Endothelial cell of umbilical vein (primary cell): ENCODE results near the gene TCP11. TPM values are rescaled to one million over a fixed set of nuclear protein-coding genes. Genes with fewer than 3 reads are reported as not detected.

ENCODE experiments used
- BruUV-seq: library from RNA; stranded (reverse); fragments of 400-500 nt; replicated peaks from 2 replicates; lab custom pipeline; 2021; lab: Mats Ljungman, UMichigan
- CTCF ChIA-PET: fragments of 300-600, 350-600 bp; sonication (Branson Sonifier 250); formaldehyde crosslinking; loops from one replicate; lab custom pipeline; 2021; ENCODE audit warnings: antibody characterized with exemption, inconsistent platforms; lab: Charles Lee
- POLR2A ChIA-PET: fragments of 300-600, 350-600 bp; sonication (Branson Sonifier 250); formaldehyde crosslinking; loops from one replicate; lab custom pipeline; 2021; ENCODE audit warnings: antibody characterized with exemption, inconsistent platforms; lab: Charles Lee
- DNase-seq: peaks from one replicate; pipeline ENCODE4 v3.0.0-alpha.2; 2011; ENCODE audit warnings: low read depth, low spot score
- FAIRE-seq: peaks from 2 replicates; lab custom pipeline; 2011; peaks lifted over from hg19 to GRCh38; lab: Jason Lieb, UNC
- H2AFZ ChIP-seq: 2 replicates; pipeline ENCODE4 v1.6.0; 2012; ENCODE audit warnings: low read depth, low read length, control low read depth, inconsistent platforms
- H3K27ac ChIP-seq: 2 replicates; pipeline ENCODE4 v1.5.1; 2011; ENCODE audit warnings: low read depth, mild to moderate bottlenecking, control low read depth, low read length, moderate library complexity; ENCODE audit not compliant: insufficient read depth
- H3K27me3 ChIP-seq, 2 experiments: 2 replicates each; pipeline versions ENCODE4 v1.6.0 to v1.6.1; 2011; ENCODE audit warnings: low read length in 2 of 2, mixed read lengths in 1 of 2; ENCODE audit not compliant: control insufficient read depth in 2 of 2, insufficient read depth in 2 of 2
- H3K36me3 ChIP-seq, 2 experiments: 2 replicates in 1 of 2; 3 replicates in 1 of 2; pipeline ENCODE4 v1.5.1; 2011; ENCODE audit warnings: low read length in 2 of 2, mild to moderate bottlenecking in 1 of 2, moderate library complexity in 1 of 2; ENCODE audit not compliant: control insufficient read depth in 2 of 2, insufficient read depth in 2 of 2; ENCODE audit errors: extremely low read depth in 1 of 2
- H3K4me1 ChIP-seq: 3 replicates; pipeline ENCODE4 v1.5.1; 2011; ENCODE audit warnings: mild to moderate bottlenecking, low read length; ENCODE audit not compliant: control insufficient read depth, insufficient read depth; ENCODE audit errors: extremely low read depth
- H3K4me2 ChIP-seq: 2 replicates; pipeline ENCODE4 v1.6.1; 2011; ENCODE audit warnings: low read length, control low read depth, mixed read lengths; ENCODE audit not compliant: insufficient read depth
- H3K4me3 ChIP-seq, 3 experiments: fragments of 200-600 bp in 1 of 3; sonication (generic), shearing (Covaris generic) in 1 of 3; replicated peaks in 1 of 3; 2 replicates each; pipeline ENCODE4 v1.5.1; 2011 to 2016; ENCODE audit warnings: control low read depth in 3 of 3, low read length in 3 of 3, mild to moderate bottlenecking in 2 of 3, inconsistent platforms in 1 of 3, low read depth in 1 of 3, moderate library complexity in 1 of 3; ENCODE audit not compliant: insufficient read depth in 1 of 3
- H3K79me2 ChIP-seq: 2 replicates; pipeline ENCODE4 v1.6.0; 2012; ENCODE audit warnings: low read length, inconsistent platforms; ENCODE audit not compliant: control insufficient read depth, insufficient read depth
- H3K9ac ChIP-seq: replicated peaks from 2 replicates; pipeline ENCODE3; 2011; ENCODE audit warnings: low read length, control low read depth; ENCODE audit not compliant: insufficient read depth; ENCODE audit errors: extremely low read depth
- H3K9me1 ChIP-seq: replicated peaks from 3 replicates; pipeline ENCODE4 v1.6.0; 2011; ENCODE audit warnings: mild to moderate bottlenecking, low read length; ENCODE audit not compliant: control insufficient read depth, insufficient read depth; ENCODE audit errors: extremely low read depth
- H3K9me3 ChIP-seq: replicated peaks from 2 replicates; pipeline ENCODE4 v1.5.1; 2012; ENCODE audit warnings: low read length, inconsistent platforms; ENCODE audit not compliant: control insufficient read depth, insufficient read depth
- H4K20me1 ChIP-seq: replicated peaks from 2 replicates; pipeline ENCODE3; 2011; ENCODE audit warnings: mild to moderate bottlenecking, low read length; ENCODE audit not compliant: control insufficient read depth, insufficient read depth; ENCODE audit errors: extremely low read depth
- CTCF ChIP-seq, 2 donors: IDR thresholded peaks; 1 replicate in 1 of 2; 2 replicates in 1 of 2; pipeline ENCODE4 v1.5.1; 2011; ENCODE audit warnings: low read length in 2 of 2, mild to moderate bottlenecking in 2 of 2, moderate library complexity in 2 of 2, control low read depth in 1 of 2, inconsistent platforms in 1 of 2, low read depth in 1 of 2; ENCODE audit not compliant: insufficient read depth in 1 of 2; ENCODE audit errors: extremely low read depth in 1 of 2
- EZH2 ChIP-seq: IDR thresholded peaks from 2 replicates; pipeline ENCODE4 v1.6.1; 2012; ENCODE audit warnings: borderline replicate concordance, low read depth, mild to moderate bottlenecking, moderate library complexity, low read length, inconsistent platforms; ENCODE audit not compliant: severe bottlenecking
- FOS ChIP-seq: IDR thresholded peaks from 2 replicates; pipeline ENCODE4 v1.6.1; 2011; ENCODE audit warnings: mild to moderate bottlenecking, low read length, moderate library complexity, borderline replicate concordance; ENCODE audit not compliant: insufficient read depth
- GATA2 ChIP-seq: IDR thresholded peaks from 2 replicates; pipeline ENCODE4 v1.7.0; 2011; ENCODE audit warnings: low read depth, mild to moderate bottlenecking, moderate library complexity, mixed read lengths, low read length; ENCODE audit not compliant: insufficient read length, insufficient read depth
- JUN ChIP-seq: IDR thresholded peaks from 2 replicates; pipeline ENCODE4 v1.6.1; 2011; ENCODE audit warnings: borderline replicate concordance, low read depth; ENCODE audit not compliant: insufficient read length, insufficient read depth
- MAX ChIP-seq: IDR thresholded peaks from 2 replicates; pipeline ENCODE4 v1.6.1; 2011; ENCODE audit not compliant: insufficient read depth, insufficient read length
- MYC ChIP-seq: IDR thresholded peaks from one replicate; pipeline ENCODE4 v1.6.1; 2011; ENCODE audit warnings: mild to moderate bottlenecking, low read depth, low read length
- POLR2A ChIP-seq: IDR thresholded peaks from 2 replicates; pipeline ENCODE4 v1.6.1; 2012; ENCODE audit warnings: low read depth, mild to moderate bottlenecking, control low read depth, low read length
- POLR2AphosphoS5 ChIP-seq: IDR thresholded peaks from 2 replicates; pipeline ENCODE4 v1.6.1; 2012; ENCODE audit warnings: low read depth, mild to moderate bottlenecking, control low read depth, low read length, moderate library complexity; ENCODE audit not compliant: insufficient read depth
- dilution Hi-C: fragments of 300-500 bp; cut with MboI; formaldehyde crosslinking; loops from one replicate; pipeline ENCODE4 v1.15.0; 2019; ENCODE audit warnings: low sequenced_read_pairs; ENCODE audit not compliant: extremely low pct_ligation_motif_present
- intact Hi-C: fragments of 100-400 bp; cut with micrococcal nuclease; formaldehyde crosslinking; loops from one replicate; pipeline ENCODE4 v1.10.0; 2022
- polyA plus RNA-seq, 4 experiments: library from polyadenylated mRNA; depleted of rRNA in 3 of 4; stranded (reverse) in 3 of 4; unstranded in 1 of 4; fragments of >200 nt; gene quantifications; 2 replicates each; pipeline versions ENCODE4 v1.2.1 to v1.2.3, GENCODE V29; 2011 to 2012; ENCODE audit warnings: missing spikeins in 1 of 4
- total RNA-seq: library from RNA; stranded (reverse); gene quantifications from 2 replicates; pipeline ENCODE4 v1.2.3, GENCODE V29; 2021

TCP11 gene
- total and polyA plus RNA-seq, 2 donors (not counting 3 experiments of a cell fraction or from before 2014, with no cell fraction given) = 0.18 TPM; not detected in 1

GRCh38 chr6:35165630-35166071 lies 24.5 kb upstream of the TCP11 start:
- POLR2A ChIA-PET = no interaction called here
- FAIRE-seq = no peak

More at GRCh38 chr6:35165630-35166071, 24.5 kb upstream of the TCP11 start:
- H3K27ac ChIP-seq = no peak overlapping the region
- no peaks in the 10 kb centered on the region for H4K20me1 ChIP-seq
- H3K4me2 ChIP-seq = no peak overlapping the region
- H2AFZ ChIP-seq = no peak overlapping the region
- intact Hi-C loops = no loop called here
- no TSS peak for BruUV-seq
- no peaks in the 10 kb centered on the region for H3K9me3 ChIP-seq
- H3K79me2 ChIP-seq = no peaks in the 10 kb centered on the region
- H3K9me1 ChIP-seq = no peaks in the 10 kb centered on the region
- DNase-seq = no peak
- no peaks in the 10 kb centered on the region for H3K36me3 ChIP-seq
- CTCF ChIA-PET = interaction anchor here (1.4 kb wide), 1 partner anchor 40 kb away, joined by 4 read pairs; no protein-coding TSS in a partner anchor
- TF ChIP-seq POLR2AphosphoS5 = no peak
- no peak for TF ChIP-seq POLR2A
- no peak for TF ChIP-seq EZH2
- TF ChIP-seq CTCF (IDR thresholded peaks at IDR 0.05; ENCODE audit: extremely low read depth in 1 of 2, insufficient read depth in 1 of 2, low read depth in 1 of 2, low read length in 2 of 2) = no peak
- no peak for TF ChIP-seq MYC
- TF ChIP-seq GATA2 = no peak
- TF ChIP-seq JUN = no peak
- TF ChIP-seq FOS = no peak
- TF ChIP-seq MAX = no peak
- no peak overlapping the region for H3K4me3 ChIP-seq
- no peak overlapping the region for H3K9ac ChIP-seq
- peaks cover 0 to 5% of the 10 kb centered on the region in 2 experiments for H3K27me3 ChIP-seq
- dilution Hi-C loops = no loop called here
- peaks cover 10% of the 10 kb centered on the region for H3K4me1 ChIP-seq
